SK-N-SH (cell line): Measurements from ENCODE around the gene KRTAP10-2. TPM values are rescaled to one million over a fixed set of nuclear protein-coding genes. Genes with fewer than 3 reads are reported as not detected.

Experiments used
- CTCF ChIA-PET: fragments of 300-600, 350-600 bp; formaldehyde crosslinking; extraction: SDS; loops from one replicate; lab custom pipeline; 2021; lab: Yijun Ruan, JAX
- POLR2A ChIA-PET: fragments of 350-600 bp; sonication (Branson Sonifier 250); formaldehyde crosslinking; extraction: SDS; loops from one replicate; lab custom pipeline; 2020; ENCODE audit warnings: antibody characterized with exemption, inconsistent platforms; lab: Yijun Ruan, JAX
- DNase-seq: peaks from one replicate; pipeline ENCODE4 v3.0.0; 2012
- H2AFZ ChIP-seq: fragments of 200-600 bp; sonication (generic); 2 replicates; pipeline ENCODE4 v1.8.1; 2016; ENCODE audit warnings: antibody characterized with exemption, mild to moderate bottlenecking, low read depth
- H3F3A ChIP-seq: fragments of 200-600 bp; sonication (generic); replicated peaks from 2 replicates; pipeline ENCODE3; 2016; ENCODE audit warnings: antibody characterized with exemption, mild to moderate bottlenecking; ENCODE audit not compliant: insufficient read depth
- H3K27ac ChIP-seq, 2 experiments: fragments of 200-500 bp in 1 of 2; fragments of 200-600 bp in 1 of 2; sonication (Bioruptor generic) in 1 of 2; sonication (generic), shearing (Covaris generic) in 1 of 2; 2 replicates each; pipeline versions ENCODE4 v1.5.1 to v1.6.1; 2014 to 2016; ENCODE audit warnings: low read depth in 2 of 2, inconsistent platforms in 1 of 2, low read length in 1 of 2, mild to moderate bottlenecking in 1 of 2, mixed read lengths in 1 of 2
- H3K27me3 ChIP-seq: fragments of 200-600 bp; sonication (generic), shearing (Covaris generic); 2 replicates; pipeline ENCODE4 v1.6.1; 2016; ENCODE audit warnings: mixed run types; ENCODE audit not compliant: insufficient read depth
- H3K36me3 ChIP-seq, 2 experiments: fragments of 200-500 bp in 1 of 2; fragments of 200-600 bp in 1 of 2; sonication (Bioruptor generic) in 1 of 2; sonication (generic) in 1 of 2; replicated peaks in 1 of 2; 2 replicates each; pipeline versions ENCODE3 to v1.5.1; 2014 to 2016; ENCODE audit warnings: low read length in 1 of 2, mild to moderate bottlenecking in 1 of 2; ENCODE audit not compliant: insufficient read depth in 2 of 2, control insufficient read depth in 1 of 2
- H3K4me1 ChIP-seq, 2 experiments: fragments of 200-500 bp in 1 of 2; fragments of 200-600 bp in 1 of 2; sonication (Bioruptor generic) in 1 of 2; sonication (generic), shearing (Covaris generic) in 1 of 2; 2 replicates each; pipeline versions ENCODE4 v1.5.1 to v1.6.1; 2014 to 2016; ENCODE audit warnings: low read depth in 1 of 2, low read length in 1 of 2, mixed run types in 1 of 2; ENCODE audit not compliant: insufficient read depth in 2 of 2, control insufficient read depth in 1 of 2
- H3K4me2 ChIP-seq: fragments of 200-600 bp; sonication (generic), shearing (Covaris generic); 2 replicates; pipeline ENCODE4 v1.6.1; 2017; ENCODE audit warnings: mixed run types
- H3K4me3 ChIP-seq, 2 experiments: fragments of 200-500 bp in 1 of 2; fragments of 200-600 bp in 1 of 2; sonication (Bioruptor generic) in 1 of 2; sonication (generic), shearing (Covaris generic) in 1 of 2; 2 replicates each; pipeline versions ENCODE4 v1.5.1 to v1.8.1; 2014 to 2016; ENCODE audit warnings: low read depth in 2 of 2, inconsistent platforms in 1 of 2, low read length in 1 of 2, mild to moderate bottlenecking in 1 of 2, mixed read lengths in 1 of 2, moderate library complexity in 1 of 2
- H3K79me2 ChIP-seq: fragments of 200-600 bp; sonication (generic); 2 replicates; pipeline ENCODE4 v1.8.1; 2017; ENCODE audit warnings: mild to moderate bottlenecking; ENCODE audit not compliant: insufficient read depth
- H3K9ac ChIP-seq: fragments of 200-600 bp; sonication (generic); 2 replicates; pipeline ENCODE4 v1.6.1; 2017; ENCODE audit warnings: mixed run types
- H3K9me2 ChIP-seq: fragments of 200-600 bp; sonication (generic); 2 replicates; pipeline ENCODE4 v1.6.1; 2017; ENCODE audit warnings: mixed run types
- H3K9me3 ChIP-seq: fragments of 200-600 bp; sonication (generic); 2 replicates; pipeline ENCODE4 v1.6.1; 2017; ENCODE audit warnings: mixed run types, mild to moderate bottlenecking, moderate library complexity
- H4K20me1 ChIP-seq: fragments of 200-600 bp; sonication (generic); 2 replicates; pipeline ENCODE4 v1.6.1; 2017; ENCODE audit warnings: mild to moderate bottlenecking, mixed run types; ENCODE audit not compliant: insufficient read depth
- CHD2 ChIP-seq: fragments of 150-350 bp; IDR thresholded peaks from 2 replicates; pipeline ENCODE4 v1.6.1; 2018; ENCODE audit warnings: low read length; ENCODE audit not compliant: partially characterized antibody
- EP300 ChIP-seq, 2 experiments: IDR thresholded peaks; 2 replicates each; pipeline versions ENCODE4 v1.4.0 to v1.6.1; 2012; ENCODE audit warnings: borderline replicate concordance in 1 of 2, low read depth in 1 of 2, low read length in 1 of 2
- EZH2phosphoT487 ChIP-seq: fragments of 200-600 bp; sonication (generic); IDR thresholded peaks from 2 replicates; pipeline ENCODE4 v1.6.1; 2017; ENCODE audit warnings: low read depth, mixed run types, mild to moderate bottlenecking, antibody characterized with exemption, moderate library complexity, borderline replicate concordance
- MAX ChIP-seq: IDR thresholded peaks from 2 replicates; pipeline ENCODE4 v1.4.0; 2012; ENCODE audit warnings: low read depth
- MXI1 ChIP-seq: IDR thresholded peaks from 2 replicates; pipeline ENCODE4 v1.6.1; 2012; ENCODE audit warnings: mild to moderate bottlenecking, low read depth, low read length, improper control_type of control experiment
- NFIC ChIP-seq: IDR thresholded peaks from 2 replicates; pipeline ENCODE4 v1.4.0; 2012; ENCODE audit warnings: borderline replicate concordance
- NRF1 ChIP-seq: IDR thresholded peaks from 2 replicates; pipeline ENCODE4 v1.6.1; 2012; ENCODE audit warnings: low read depth, mild to moderate bottlenecking, low read length
- PBX3 ChIP-seq: IDR thresholded peaks from 2 replicates; pipeline ENCODE4; 2012
- RAD21 ChIP-seq: IDR thresholded peaks from 2 replicates; pipeline ENCODE4 v1.6.1; 2012; ENCODE audit warnings: mild to moderate bottlenecking, low read length
- RCOR1 ChIP-seq: fragments of 150-350 bp; IDR thresholded peaks from 2 replicates; pipeline ENCODE4 v1.6.1; 2017; ENCODE audit warnings: antibody characterized with exemption, low read length
- REST ChIP-seq: IDR thresholded peaks from 2 replicates; pipeline ENCODE4 v1.6.1; 2012; ENCODE audit warnings: mild to moderate bottlenecking, low read depth, low read length, moderate library complexity
- RFX5 ChIP-seq: IDR thresholded peaks from 2 replicates; pipeline ENCODE4 v1.6.1; 2012; ENCODE audit warnings: mild to moderate bottlenecking, improper control_type of control experiment, low read length
- TAF1 ChIP-seq: IDR thresholded peaks from 2 replicates; pipeline ENCODE4 v1.6.1; 2012; ENCODE audit warnings: low read depth, mild to moderate bottlenecking, low read length, moderate library complexity, borderline replicate concordance
- TEAD4 ChIP-seq: IDR thresholded peaks from 2 replicates; pipeline ENCODE4 v1.4.0; 2012; ENCODE audit warnings: mild to moderate bottlenecking, borderline replicate concordance; ENCODE audit not compliant: insufficient read depth
- USF2 ChIP-seq: fragments of 150-350 bp; IDR thresholded peaks from 2 replicates; pipeline ENCODE4 v1.6.1; 2017; ENCODE audit warnings: antibody characterized with exemption, low read length, low read depth, borderline replicate concordance
- ZBTB33 ChIP-seq: IDR thresholded peaks from 2 replicates; pipeline ENCODE4 v1.4.0; 2012; ENCODE audit warnings: low read depth, borderline replicate concordance
- WGBS: methylation state at CpG from one replicate; pipeline ENCODE4 v1.1.6; 2017; ENCODE audit warnings: low lambda C conversion rate; 5-methylcytosine and 5-hydroxymethylcytosine counted together
- polyA plus RNA-seq, 3 experiments: library from polyadenylated mRNA; depleted of rRNA; stranded (reverse); fragments of >200 nt; gene quantifications; 2 replicates each; pipeline ENCODE4 v1.2.3, GENCODE V29; 2012
- TF ChIP-seq, protein P1 (sequence below): fragments of 150-350 bp; IDR thresholded peaks from 2 replicates; pipeline ENCODE4 v1.6.1; 2016; ENCODE audit warnings: mild to moderate bottlenecking, low read depth, low read length
- TF ChIP-seq, protein P2 (sequence below): fragments of 200-600 bp; sonication (generic); IDR thresholded peaks from 2 replicates; pipeline ENCODE4 v1.6.1; 2017; ENCODE audit warnings: antibody characterized with exemption, mild to moderate bottlenecking, moderate library complexity

KRTAP10-2 gene
- polyA plus RNA-seq, 1 of the 3 experiments (the other 2 are of a cell fraction) = not detected

DNA sequence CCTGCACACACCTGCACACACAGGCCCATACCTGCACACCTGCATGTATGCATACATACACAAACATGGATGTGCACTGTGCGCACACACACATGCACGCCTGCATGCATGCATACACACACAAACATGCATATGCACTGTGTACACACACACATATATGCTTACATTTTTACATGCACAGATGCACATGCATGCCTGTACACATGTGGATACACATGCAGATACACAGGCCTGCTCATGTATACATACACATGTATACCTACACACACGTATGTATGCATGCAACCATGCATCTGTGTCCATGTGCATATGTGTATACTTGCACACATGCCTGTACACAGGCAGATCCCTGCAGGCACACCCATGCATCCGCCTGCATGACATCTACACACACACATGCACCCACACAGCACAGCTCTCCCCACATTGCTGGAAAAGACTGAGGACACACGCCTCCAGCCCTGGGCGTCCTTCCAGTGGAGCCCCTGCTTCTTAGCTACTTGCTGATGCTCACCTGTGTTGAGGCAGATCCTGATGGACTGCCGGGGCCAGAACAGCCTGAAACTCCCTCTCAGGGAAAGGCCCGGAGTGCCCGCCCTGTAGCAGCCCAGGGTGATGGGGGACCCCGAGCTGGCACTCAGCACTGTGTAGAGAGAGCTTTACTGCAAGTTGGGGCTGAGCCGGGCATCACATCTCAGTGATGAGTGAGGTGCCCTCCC lies 39.9 kb downstream of the KRTAP10-2 start:
- H3K36me3 ChIP-seq = no peaks in the 10 kb centered on the region
- H3K27me3 ChIP-seq = 0 out of 2 replicates have a peak, but pooled peaks cover 9% of the 10 kb centered on the region
- no peak for DNase-seq
- H2AFZ ChIP-seq = no peak overlapping the region
- WGBS = 59% methylated on average over 10 of the region's 11 CpGs
- CTCF ChIA-PET = interaction anchor here (0.6 to 3.4 kb wide), 14 partner anchors 8 to 282 kb away, joined by 3 to 31 read pairs (median 4); partner anchors contain the start of gene KRTAP10-12
- H3K9ac ChIP-seq = no peak overlapping the region
- no peaks in the 10 kb centered on the region for H3K9me2 ChIP-seq
- TF ChIP-seq, protein P1, sequence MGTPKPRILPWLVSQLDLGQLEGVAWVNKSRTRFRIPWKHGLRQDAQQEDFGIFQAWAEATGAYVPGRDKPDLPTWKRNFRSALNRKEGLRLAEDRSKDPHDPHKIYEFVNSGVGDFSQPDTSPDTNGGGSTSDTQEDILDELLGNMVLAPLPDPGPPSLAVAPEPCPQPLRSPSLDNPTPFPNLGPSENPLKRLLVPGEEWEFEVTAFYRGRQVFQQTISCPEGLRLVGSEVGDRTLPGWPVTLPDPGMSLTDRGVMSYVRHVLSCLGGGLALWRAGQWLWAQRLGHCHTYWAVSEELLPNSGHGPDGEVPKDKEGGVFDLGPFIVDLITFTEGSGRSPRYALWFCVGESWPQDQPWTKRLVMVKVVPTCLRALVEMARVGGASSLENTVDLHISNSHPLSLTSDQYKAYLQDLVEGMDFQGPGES = no peak
- no peak for TF ChIP-seq EZH2phosphoT487
- no peak for TF ChIP-seq RCOR1
- no peak for TF ChIP-seq TEAD4
- no peak for TF ChIP-seq CHD2
- TF ChIP-seq RFX5 = no peak
- no peak for TF ChIP-seq EP300 (IDR thresholded peaks at IDR 0.05; ENCODE audit: borderline replicate concordance in 1 of 2, low read depth in 1 of 2, low read length in 1 of 2)
- no peak for TF ChIP-seq NFIC
- no peak for TF ChIP-seq REST
- no peak for TF ChIP-seq TAF1
- TF ChIP-seq, protein P2, sequence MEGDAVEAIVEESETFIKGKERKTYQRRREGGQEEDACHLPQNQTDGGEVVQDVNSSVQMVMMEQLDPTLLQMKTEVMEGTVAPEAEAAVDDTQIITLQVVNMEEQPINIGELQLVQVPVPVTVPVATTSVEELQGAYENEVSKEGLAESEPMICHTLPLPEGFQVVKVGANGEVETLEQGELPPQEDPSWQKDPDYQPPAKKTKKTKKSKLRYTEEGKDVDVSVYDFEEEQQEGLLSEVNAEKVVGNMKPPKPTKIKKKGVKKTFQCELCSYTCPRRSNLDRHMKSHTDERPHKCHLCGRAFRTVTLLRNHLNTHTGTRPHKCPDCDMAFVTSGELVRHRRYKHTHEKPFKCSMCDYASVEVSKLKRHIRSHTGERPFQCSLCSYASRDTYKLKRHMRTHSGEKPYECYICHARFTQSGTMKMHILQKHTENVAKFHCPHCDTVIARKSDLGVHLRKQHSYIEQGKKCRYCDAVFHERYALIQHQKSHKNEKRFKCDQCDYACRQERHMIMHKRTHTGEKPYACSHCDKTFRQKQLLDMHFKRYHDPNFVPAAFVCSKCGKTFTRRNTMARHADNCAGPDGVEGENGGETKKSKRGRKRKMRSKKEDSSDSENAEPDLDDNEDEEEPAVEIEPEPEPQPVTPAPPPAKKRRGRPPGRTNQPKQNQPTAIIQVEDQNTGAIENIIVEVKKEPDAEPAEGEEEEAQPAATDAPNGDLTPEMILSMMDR = no peak
- TF ChIP-seq MXI1 = no peak
- TF ChIP-seq PBX3 = no peak
- TF ChIP-seq NRF1 = no peak
- TF ChIP-seq ZBTB33 = no peak
- no peak for TF ChIP-seq USF2
- no peak for TF ChIP-seq MAX
- TF ChIP-seq RAD21 = no peak
- no peak overlapping the region for H3K4me2 ChIP-seq
- POLR2A ChIA-PET = no interaction called here
- no peak overlapping the region for H3K27ac ChIP-seq
- H3F3A ChIP-seq = no peaks in the 10 kb centered on the region
- H3K9me3 ChIP-seq = no peaks in the 10 kb centered on the region
- no peaks in the 10 kb centered on the region for H3K79me2 ChIP-seq
- peaks cover 0 to under 1% of the 10 kb centered on the region in 2 experiments; a peak in 1 of 4 replicates for H3K4me1 ChIP-seq
- no peaks in the 10 kb centered on the region for H4K20me1 ChIP-seq
- no peak overlapping the region for H3K4me3 ChIP-seq
